ENCODE data around the gene FAM118B. TPM values are rescaled to one million over a fixed set of nuclear protein-coding genes. Genes with fewer than 3 reads are reported as not detected.

Gene FAM118B
- total RNA-seq, 1 donor from 2014 or later = 20.7 TPM

GRCh38 chr11:126214441-126214840 lies 2.9 kb downstream of the FAM118B start:
- H3K36me3 Mint-ChIP-seq = peaks cover 2% of the 10 kb centered on the region
- no peak overlapping the region for H3K27ac Mint-ChIP-seq
- H3K27me3 Mint-ChIP-seq (ENCODE audit: low read depth) = no peaks in the 10 kb centered on the region
- TF ChIP-seq CTCF (IDR thresholded peaks at IDR 0.05; ENCODE audit: unreplicated experiment) = no peak
- no peak for DNase-seq (ENCODE audit: low spot score in 2 of 2, unreplicated experiment in 2 of 2)
- peaks cover 23% of the 10 kb centered on the region for H3K4me1 Mint-ChIP-seq
- H3K4me3 Mint-ChIP-seq = no peak overlapping the region
- H3K9me3 Mint-ChIP-seq = no peaks in the 10 kb centered on the region

- H3K27ac Mint-ChIP-seq = no peak overlapping the region
- no peak overlapping the region for H3K4me3 Mint-ChIP-seq
- H3K9me3 Mint-ChIP-seq = no peaks in the 10 kb centered on the region
- H3K36me3 Mint-ChIP-seq = no peaks in the 10 kb centered on the region
- TF ChIP-seq CTCF (IDR thresholded peaks at IDR 0.05; ENCODE audit: unreplicated experiment) = no peak
- no peak for DNase-seq (ENCODE audit: low spot score in 2 of 2, unreplicated experiment in 2 of 2)
- peaks cover 23% of the 10 kb centered on the region for H3K4me1 Mint-ChIP-seq
- H3K27me3 Mint-ChIP-seq (ENCODE audit: low read depth) = no peaks in the 10 kb centered on the region
Observed at GRCh38 chr11:126214841-126215240, 3.3 kb downstream of the FAM118B start.

GRCh38 chr11:126216526-126217305 lies 5.1 kb downstream of the FAM118B start:
- no peak for TF ChIP-seq CTCF (IDR thresholded peaks at IDR 0.05; ENCODE audit: unreplicated experiment)
- H3K4me1 Mint-ChIP-seq = peaks cover 12% of the 10 kb centered on the region
- H3K36me3 Mint-ChIP-seq = no peaks in the 10 kb centered on the region
- H3K27me3 Mint-ChIP-seq (ENCODE audit: low read depth) = no peaks in the 10 kb centered on the region
- no peak overlapping the region for H3K27ac Mint-ChIP-seq
- H3K4me3 Mint-ChIP-seq = no peak overlapping the region
- H3K9me3 Mint-ChIP-seq = no peaks in the 10 kb centered on the region
- DNase-seq (ENCODE audit: low spot score in 2 of 2, unreplicated experiment in 2 of 2) = no peak

GRCh38 chr11:126217491-126217890 lies 5.9 kb downstream of the FAM118B start:
- H3K27ac Mint-ChIP-seq = no peak overlapping the region
- no peak overlapping the region for H3K4me3 Mint-ChIP-seq
- H3K36me3 Mint-ChIP-seq = no peaks in the 10 kb centered on the region
- DNase-seq (ENCODE audit: low spot score in 2 of 2, unreplicated experiment in 2 of 2) = no peak
- H3K4me1 Mint-ChIP-seq = peaks cover 7% of the 10 kb centered on the region
- H3K9me3 Mint-ChIP-seq = no peaks in the 10 kb centered on the region
- H3K27me3 Mint-ChIP-seq (ENCODE audit: low read depth) = no peaks in the 10 kb centered on the region
- TF ChIP-seq CTCF (IDR thresholded peaks at IDR 0.05; ENCODE audit: unreplicated experiment) = no peak

GRCh38 chr11:126219547-126219946 lies 8.0 kb downstream of the FAM118B start:
- no peak for DNase-seq (ENCODE audit: low spot score in 2 of 2, unreplicated experiment in 2 of 2)
- H3K4me3 Mint-ChIP-seq = no peak overlapping the region
- no peaks in the 10 kb centered on the region for H3K9me3 Mint-ChIP-seq
- no peaks in the 10 kb centered on the region for H3K27me3 Mint-ChIP-seq (ENCODE audit: low read depth)
- no peaks in the 10 kb centered on the region for H3K4me1 Mint-ChIP-seq
- no peak overlapping the region for H3K27ac Mint-ChIP-seq
- H3K36me3 Mint-ChIP-seq = no peaks in the 10 kb centered on the region
- TF ChIP-seq CTCF (IDR thresholded peaks at IDR 0.05; ENCODE audit: unreplicated experiment) = no peak

Data from mesothelial cell of epicardium (in vitro differentiated cells).